ENCODE results near the gene ARHGAP1. TPM values are rescaled to one million over a fixed set of nuclear protein-coding genes. Genes with fewer than 3 reads are reported as not detected.

ARHGAP1 gene
- total RNA-seq, 1 donor, result 62.2 TPM

- no peak overlapping the region for H3K4me3 ChIP-seq (ENCODE audit: low read depth, low read length)
- DNase-seq (ENCODE audit: low read depth), result no peak
- no peak for TF ChIP-seq CTCF (IDR thresholded peaks at IDR 0.05; ENCODE audit: insufficient read depth, low read depth, low read length)
Measured at GRCh38 chr11:46643986-46644385, 56.4 kb downstream of the ARHGAP1 start.

GRCh38 chr11:46643531-46643930, 56.9 kb downstream of the ARHGAP1 start:
- no peak for TF ChIP-seq CTCF (IDR thresholded peaks at IDR 0.05; ENCODE audit: insufficient read depth, low read depth, low read length)
- H3K4me3 ChIP-seq (ENCODE audit: low read depth, low read length), result no peak overlapping the region
- DNase-seq (ENCODE audit: low read depth), result no peak

DNA sequence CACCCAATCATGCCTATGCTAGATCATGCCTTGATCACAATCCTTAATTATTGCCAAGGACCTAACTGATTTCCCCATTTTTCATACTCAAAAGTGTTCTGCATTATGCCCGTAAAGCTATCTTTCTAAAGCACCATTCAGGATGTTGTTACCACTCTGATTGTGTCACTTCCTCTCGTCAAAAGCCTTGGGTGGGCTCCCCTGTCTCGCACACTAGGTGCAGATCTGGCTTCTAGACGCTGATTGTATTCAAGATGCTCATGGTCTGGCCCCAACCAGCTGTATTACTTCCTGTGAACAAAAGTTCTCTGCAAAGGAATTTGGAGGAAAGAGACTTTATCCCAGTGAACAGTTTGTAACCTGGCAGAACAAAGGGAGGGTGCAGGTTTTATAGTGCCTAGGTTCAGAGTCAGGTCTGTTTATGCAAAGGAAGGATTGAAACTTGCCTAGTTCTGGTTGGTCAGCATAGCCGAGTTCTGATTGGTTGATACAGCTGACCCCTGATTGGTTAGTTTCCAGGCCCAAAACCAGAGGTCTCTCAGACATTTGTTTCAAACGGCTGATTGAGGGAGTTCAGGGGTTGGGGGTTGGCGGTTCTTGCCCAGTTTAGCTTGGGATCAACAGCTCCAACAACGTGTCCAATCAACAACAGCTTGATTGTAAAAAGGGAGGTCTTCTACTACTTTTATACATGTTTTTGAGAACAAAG, 57.6 kb downstream of the ARHGAP1 start:
- TF ChIP-seq CTCF (IDR thresholded peaks at IDR 0.05; ENCODE audit: insufficient read depth, low read depth, low read length), result no peak
- H3K4me3 ChIP-seq (ENCODE audit: low read depth, low read length), result no peak overlapping the region
- no peak for DNase-seq (ENCODE audit: low read depth)

DNA sequence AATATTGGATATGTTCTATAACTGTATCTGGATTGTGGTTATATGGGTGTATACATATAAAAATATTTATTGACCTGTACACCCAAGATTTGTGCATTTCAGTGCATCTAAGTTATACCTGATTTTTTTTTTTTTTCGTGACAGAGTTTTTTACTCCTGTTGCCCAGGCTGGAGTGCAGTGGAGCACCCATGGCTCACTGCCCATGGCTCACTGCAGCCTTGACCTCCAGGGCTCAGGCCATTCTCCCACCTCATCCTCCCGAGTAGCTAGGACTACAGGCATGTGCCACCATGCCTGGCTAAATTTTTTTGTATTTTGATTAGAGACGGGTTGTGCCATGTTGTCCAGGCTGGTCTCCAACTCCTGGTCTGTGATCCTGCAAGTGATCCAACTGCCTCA, 58.8 kb downstream of the ARHGAP1 start:
- TF ChIP-seq CTCF (IDR thresholded peaks at IDR 0.05; ENCODE audit: insufficient read depth, low read depth, low read length), result no peak
- H3K4me3 ChIP-seq (ENCODE audit: low read depth, low read length), result no peak overlapping the region
- no peak for DNase-seq (ENCODE audit: low read depth)

- H3K4me3 ChIP-seq (ENCODE audit: low read depth, low read length), result no peak overlapping the region
- no peak for DNase-seq (ENCODE audit: low read depth)
- no peak for TF ChIP-seq CTCF (IDR thresholded peaks at IDR 0.05; ENCODE audit: insufficient read depth, low read depth, low read length)
Measured at GRCh38 chr11:46640036-46640788, 60.2 kb downstream of the ARHGAP1 start.

DNA sequence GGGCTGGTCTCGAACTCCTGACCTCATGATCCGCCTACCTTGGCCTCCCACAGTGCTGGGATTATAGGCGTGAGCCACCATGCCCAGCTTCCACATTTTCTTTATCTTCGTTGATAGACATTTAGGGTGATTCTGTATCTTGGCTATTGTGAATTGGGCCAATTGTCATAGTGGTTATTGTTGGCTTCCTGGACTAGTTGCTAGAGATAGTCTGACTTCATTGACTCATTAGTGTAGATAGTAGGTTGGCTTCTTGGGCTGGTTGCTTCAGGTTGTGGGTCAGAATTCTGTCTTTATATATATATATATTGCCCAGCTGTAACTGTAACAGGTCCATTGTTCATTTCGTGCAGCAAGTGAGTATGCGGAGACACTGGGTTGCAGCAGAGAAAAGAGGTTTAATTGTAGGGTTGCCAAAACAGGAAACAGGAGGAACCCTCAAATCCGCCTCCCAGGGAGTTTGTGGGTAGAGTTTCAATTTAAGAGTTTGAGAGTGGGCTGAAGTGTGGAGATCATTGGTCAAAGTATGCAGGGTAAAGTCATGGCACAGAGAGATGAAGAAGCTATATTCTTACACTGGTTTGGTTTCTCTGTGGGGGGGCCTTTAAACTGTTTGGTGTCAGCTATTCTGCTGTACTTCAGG, 61.1 kb downstream of the ARHGAP1 start:
- H3K4me3 ChIP-seq (ENCODE audit: low read depth, low read length), result no peak overlapping the region

More for the DNA sequence above, 61.1 kb downstream of the ARHGAP1 start:
- DNase-seq (ENCODE audit: low read depth), result no peak
- no peak for TF ChIP-seq CTCF (IDR thresholded peaks at IDR 0.05; ENCODE audit: insufficient read depth, low read depth, low read length)
